Kidney (tissue), 14 donors: ENCODE measurements around the gene UBIAD1. TPM values are rescaled to one million over a fixed set of nuclear protein-coding genes. Genes with fewer than 3 reads are reported as not detected.

Experiments used
- DNase-seq, 5 donors: peaks; one replicate each; pipeline ENCODE4 v3.0.0-alpha.2; 2013 to 2020
- FAIRE-seq: peaks from 2 replicates; lab custom pipeline; 2012; peaks lifted over from hg19 to GRCh38; lab: Jason Lieb, UNC
- H3K27ac ChIP-seq, 2 donors: one replicate each; pipeline ENCODE4 v1.7.0; 2013; ENCODE audit warnings: low read depth in 2 of 2, low read length in 2 of 2, inconsistent platforms in 1 of 2
- H3K27me3 ChIP-seq: one replicate; pipeline ENCODE4 v1.7.1; 2013; ENCODE audit warnings: low read length, inconsistent platforms; ENCODE audit not compliant: control insufficient read depth, insufficient read depth
- H3K36me3 ChIP-seq, 3 donors: one replicate each; pipeline versions ENCODE4 v1.7.0 to v1.7.1; 2013; ENCODE audit warnings: low read length in 3 of 3, control low read depth in 1 of 3, inconsistent platforms in 1 of 3; ENCODE audit not compliant: insufficient read depth in 3 of 3, control insufficient read depth in 2 of 3
- H3K4me1 ChIP-seq, 3 donors: one replicate each; pipeline versions ENCODE4 v1.7.0 to v1.7.1; 2013; ENCODE audit warnings: low read length in 3 of 3, inconsistent platforms in 1 of 3, low read depth in 1 of 3; ENCODE audit not compliant: control insufficient read depth in 2 of 3, insufficient read depth in 2 of 3
- H3K4me3 ChIP-seq, 3 donors: one replicate each; pipeline versions ENCODE4 v1.7.0 to v1.8.1; 2013; ENCODE audit warnings: low read length in 3 of 3, control low read depth in 1 of 3, inconsistent platforms in 1 of 3
- H3K9ac ChIP-seq, 3 donors: one replicate each; pipeline versions ENCODE4 v1.7.0 to v1.7.1; 2013; ENCODE audit warnings: low read length in 3 of 3, control low read depth in 1 of 3, inconsistent platforms in 1 of 3
- H3K9me3 ChIP-seq, 3 donors: one replicate each; pipeline versions ENCODE4 v1.7.0 to v1.7.1; 2013; ENCODE audit warnings: low read length in 3 of 3, control low read depth in 1 of 3, inconsistent platforms in 1 of 3; ENCODE audit not compliant: control insufficient read depth in 2 of 3, insufficient read depth in 1 of 3
- CTCF ChIP-seq: IDR thresholded peaks from 3 replicates; pipeline ENCODE4 v1.5.1; 2012; ENCODE audit warnings: mild to moderate bottlenecking, moderate library complexity, borderline replicate concordance; ENCODE audit not compliant: insufficient read depth; ENCODE audit errors: extremely low read depth
- intact Hi-C: fragments of 100-400 bp; cut with DNase I; formaldehyde crosslinking; loops from one replicate; pipeline ENCODE4 v1.11.1; 2022
- polyA plus RNA-seq: library from polyadenylated mRNA; stranded (reverse); fragments of 350-450 nt; fragmentation: Illumina TruSeq; extraction: RNeasy Lipid Tissue Mini Kit (QIAGEN cat#74804); gene quantifications from one replicate; pipeline ENCODE4 v1.2.3, GENCODE V29; 2014; ENCODE audit warnings: low read depth, low replicate concordance; ENCODE audit not compliant: insufficient read depth
- total RNA-seq: library from RNA; stranded (reverse); fragmentation: NEBNext Ultra II Directional; extraction: Animal tissue kit (Norgen Biotek cat#: 25700); gene quantifications from one replicate; pipeline ENCODE4 v1.2.1, GENCODE V29; 2021
- donor health status: control.
- donor health status: control.
- donor health status: control.
- donor health status: control.
- donor health status: control.
- donor health status: DM: yes; HTN: yes; CAD: no.
- donor health status: Normal renal cell carcinoma (clear cell type).

UBIAD1 gene
- total and polyA plus RNA-seq, 2 donors from 2014 or later, result 5.6 to 14.0 TPM

- no peak overlapping the region for H3K9ac ChIP-seq
- no peak for TF ChIP-seq CTCF
- no peak overlapping the region for H3K4me3 ChIP-seq
- DNase-seq, result no peak
- H3K9me3 ChIP-seq, result no peaks in the 10 kb centered on the region
- peaks cover 2 to 37% (median 23%) of the 10 kb centered on the region in 3 donors for H3K36me3 ChIP-seq
- H3K27ac ChIP-seq, result no peak overlapping the region
- no peak for FAIRE-seq
- no peaks in the 10 kb centered on the region for H3K27me3 ChIP-seq
- intact Hi-C loops, result loop anchor here (10.0 kb wide), 1 partner anchor 400 kb away; no protein-coding TSS in a partner anchor
- H3K4me1 ChIP-seq, result no peaks in the 10 kb centered on the region
Observed at GRCh38 chr1:11245248-11245647, 27.8 kb upstream of the UBIAD1 start.

DNA sequence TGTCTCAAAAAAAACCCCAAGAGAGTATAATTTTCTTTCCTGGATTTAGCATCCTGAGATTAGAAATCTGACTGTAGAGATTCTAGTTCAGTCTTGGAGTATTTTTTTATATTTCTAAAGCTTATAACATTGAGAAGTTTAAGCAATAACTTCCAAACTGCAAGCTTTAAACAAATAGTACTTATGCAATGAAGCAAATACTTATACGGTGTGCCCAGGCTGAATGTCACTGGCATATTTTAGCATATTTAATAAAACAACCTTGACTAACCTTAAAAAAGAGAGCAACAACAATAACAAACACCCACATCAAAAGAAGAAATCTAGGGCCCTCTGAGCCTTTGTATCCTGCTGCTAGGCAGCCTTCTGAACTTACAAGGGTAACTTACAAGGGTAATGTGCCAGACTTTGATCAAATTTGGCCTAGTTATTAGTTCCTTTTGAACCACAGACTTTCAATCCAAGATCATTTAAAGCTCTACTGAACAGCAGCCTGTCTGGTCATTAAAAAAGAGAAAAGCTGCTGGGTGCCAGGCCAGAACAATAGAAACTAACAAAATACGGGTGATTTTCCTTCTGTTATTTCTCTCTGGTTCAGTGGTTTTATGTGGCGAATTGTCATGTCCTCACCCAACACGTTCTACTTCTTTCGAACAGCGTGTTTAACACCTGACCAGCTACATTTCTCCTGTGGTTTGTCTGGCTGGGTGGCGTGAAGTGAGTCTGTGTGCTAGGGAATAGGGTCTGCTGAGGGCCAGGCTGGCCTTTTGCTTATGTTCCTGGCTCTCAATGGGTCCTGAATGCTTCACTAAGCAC lies 26.9 kb upstream of the UBIAD1 start:
- no peak for FAIRE-seq
- no peak for TF ChIP-seq CTCF
- Histone ChIP-seq H3K27ac (peak overlapping the region; percentile 19 to 20), H3K9me3 (no peaks in the 10 kb centered on the region), H3K4me1 (no peaks in the 10 kb centered on the region), H3K9ac (no peak overlapping the region), H3K36me3 (peaks cover 3 to 31% (median 21%) of the 10 kb centered on the region in 3 donors), H3K27me3 (no peaks in the 10 kb centered on the region), H3K4me3 (no peak overlapping the region)
- DNase-seq, result peak in 3 of 5 donors; percentile 13 to 31 (median 14)
- intact Hi-C loops, result loop anchor here (10.0 kb wide), 1 partner anchor 399 kb away; no protein-coding TSS in a partner anchor

GRCh38 chr1:11248169-11248568 lies 24.8 kb upstream of the UBIAD1 start:
- Histone ChIP-seq H3K4me3 (no peak overlapping the region), H3K4me1 (no peaks in the 10 kb centered on the region), H3K9me3 (no peaks in the 10 kb centered on the region), H3K9ac (no peak overlapping the region), H3K36me3 (peaks cover 4 to 28% (median 27%) of the 10 kb centered on the region in 3 donors), H3K27ac (no peak overlapping the region), H3K27me3 (no peaks in the 10 kb centered on the region)
- TF ChIP-seq CTCF, result no peak
- DNase-seq (no peak), FAIRE-seq (no peak)
- intact Hi-C loops, result loop anchor here (10.0 kb wide), 1 partner anchor 397 kb away; no protein-coding TSS in a partner anchor
